Activated T-helper 9 cell treated with anti-CD3 and anti-CD28 coated beads, Interleukin-2, amount 50 U/mL, for 16 hours (primary cell): ENCODE results near the gene TRIM6.
"Not testable (repeated sequence)": the region's sequence is repeated elsewhere in the genome, so short reads cannot be mapped to it uniquely, and the experiment has no call there.

Experiments used
- DNase-seq: peaks from one replicate; pipeline ENCODE4 v3.0.0-alpha.2; 2020; ENCODE audit warnings: low read depth

The TRIM6 gene, protein sequence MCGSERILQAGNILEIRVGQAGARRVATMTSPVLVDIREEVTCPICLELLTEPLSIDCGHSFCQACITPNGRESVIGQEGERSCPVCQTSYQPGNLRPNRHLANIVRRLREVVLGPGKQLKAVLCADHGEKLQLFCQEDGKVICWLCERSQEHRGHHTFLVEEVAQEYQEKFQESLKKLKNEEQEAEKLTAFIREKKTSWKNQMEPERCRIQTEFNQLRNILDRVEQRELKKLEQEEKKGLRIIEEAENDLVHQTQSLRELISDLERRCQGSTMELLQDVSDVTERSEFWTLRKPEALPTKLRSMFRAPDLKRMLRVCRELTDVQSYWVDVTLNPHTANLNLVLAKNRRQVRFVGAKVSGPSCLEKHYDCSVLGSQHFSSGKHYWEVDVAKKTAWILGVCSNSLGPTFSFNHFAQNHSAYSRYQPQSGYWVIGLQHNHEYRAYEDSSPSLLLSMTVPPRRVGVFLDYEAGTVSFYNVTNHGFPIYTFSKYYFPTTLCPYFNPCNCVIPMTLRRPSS

DNA sequence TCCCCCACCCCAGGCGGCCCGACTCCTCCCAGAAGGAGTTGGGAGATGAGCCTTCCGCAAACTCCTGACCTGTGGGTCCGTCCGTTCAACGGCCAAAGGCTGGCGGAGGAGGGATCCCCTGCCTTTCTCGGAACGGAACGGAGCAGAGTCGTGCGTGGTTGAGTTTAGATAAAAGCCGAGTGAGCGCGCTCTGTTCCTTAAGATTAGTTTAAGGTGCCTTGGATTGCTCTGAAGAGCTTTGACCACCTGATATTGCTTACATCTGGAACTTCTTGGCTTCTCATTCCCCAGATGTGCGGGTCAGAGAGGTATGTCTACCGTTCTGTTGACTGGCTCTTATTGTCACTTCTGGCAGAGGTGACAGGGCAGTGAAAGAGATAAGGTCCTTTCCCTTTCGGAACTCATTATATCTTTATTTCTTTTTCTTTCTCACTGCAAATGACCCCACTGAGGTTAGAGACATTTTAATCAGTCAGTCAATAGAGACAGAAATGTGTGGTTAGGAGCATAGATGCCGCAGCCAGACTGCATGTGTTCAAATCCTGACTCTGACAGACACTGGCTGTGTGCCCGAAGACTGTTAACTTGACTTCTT, at the start of gene TRIM6:
TRIM6 (plus strand) TSS at position 31 of the 595 bp plus-strand sequence; CDS start at position 292, 261 bp downstream.
- no peak for DNase-seq

- no peak for DNase-seq
Observed at GRCh38 chr11:5547982-5548381, 48.5 kb upstream of the TRIM6 start.

DNA sequence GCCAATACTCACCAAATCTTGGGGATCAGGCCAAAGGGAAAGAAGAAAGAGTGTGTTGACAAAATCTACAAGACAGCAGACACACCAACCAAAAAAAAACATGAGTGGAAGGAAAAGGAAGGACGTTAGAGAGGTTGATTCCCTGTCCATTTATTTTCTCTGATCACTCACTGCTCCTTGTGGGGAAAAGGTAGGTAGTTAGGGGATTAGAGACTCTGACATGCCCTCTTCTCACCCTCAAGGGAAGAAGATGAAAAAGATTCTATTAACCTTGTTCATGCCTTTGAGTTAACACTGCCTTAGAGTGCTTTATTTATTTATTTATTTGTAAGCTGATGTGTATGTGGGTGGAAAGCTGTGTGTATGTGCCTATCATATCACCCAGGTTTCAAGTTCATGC, 48.0 kb upstream of the TRIM6 start, which contains the start of gene OR52H1:
OR52H1 (minus strand) TSS at position 101 of the 400 bp plus-strand sequence. CDS start 3,035 bp downstream, outside the sequence.
- DNase-seq = no peak

GRCh38 chr11:5550440-5551095, 45.9 kb upstream of the TRIM6 start:
- no peak for DNase-seq

DNA sequence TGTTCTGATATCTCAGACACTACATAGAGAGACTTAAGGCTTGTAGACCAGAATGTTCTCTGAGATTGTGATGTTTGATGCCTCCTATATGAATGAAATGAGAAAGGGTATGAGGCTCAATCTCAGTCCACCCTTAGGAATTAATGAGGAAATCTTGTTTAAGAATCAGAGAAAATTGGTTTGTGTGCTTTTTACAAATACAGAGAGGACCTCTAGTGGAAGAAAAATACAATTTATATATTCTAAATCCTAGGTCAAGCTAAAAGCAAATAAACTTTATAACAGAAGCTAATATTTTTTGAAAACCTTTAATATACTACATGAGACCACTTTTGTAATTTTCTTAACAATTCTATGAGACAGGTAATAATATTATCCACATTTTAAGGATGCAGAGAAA, 43.1 kb upstream of the TRIM6 start:
- DNase-seq = no peak

DNA sequence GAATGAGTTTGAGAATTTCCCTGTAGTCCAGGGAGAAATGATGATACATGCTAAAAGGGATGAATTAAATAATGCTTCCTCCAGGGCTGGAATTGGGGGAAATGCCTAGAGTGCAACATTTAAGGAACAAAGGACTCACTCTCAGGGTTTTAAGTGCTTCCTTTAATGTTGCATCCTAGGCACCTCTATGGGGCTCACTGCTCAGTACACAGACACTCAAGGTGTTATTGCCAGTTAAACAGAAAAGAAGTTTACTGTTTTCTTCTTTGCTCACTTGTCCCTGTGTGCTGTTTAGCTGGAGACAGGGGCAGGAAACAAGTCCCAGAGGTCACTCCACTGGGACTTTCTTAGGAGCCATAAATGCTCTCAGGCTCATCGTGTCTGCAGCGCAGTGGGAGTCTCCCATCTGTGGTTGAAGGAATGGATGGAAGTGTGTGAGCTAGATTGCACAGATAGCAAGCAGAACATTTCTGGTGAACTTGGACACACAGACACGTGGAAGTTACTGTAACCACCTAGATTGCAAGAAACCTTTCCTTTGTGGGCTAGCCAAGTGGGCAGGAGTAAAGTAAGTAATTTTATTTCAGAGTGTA, 39.7 kb upstream of the TRIM6 start:
- no peak for DNase-seq

GRCh38 chr11:5557751-5558150, 38.7 kb upstream of the TRIM6 start:
- DNase-seq = no peak

GRCh38 chr11:5564259-5565019, 32.0 kb upstream of the TRIM6 start:
- no peak for DNase-seq

- DNase-seq = no peak
Observed at GRCh38 chr11:5574654-5575053, 21.8 kb upstream of the TRIM6 start.

- DNase-seq = no peak
Observed at GRCh38 chr11:5575152-5575551, 21.3 kb upstream of the TRIM6 start.

- no peak for DNase-seq
Observed at GRCh38 chr11:5577101-5577500, 19.3 kb upstream of the TRIM6 start.

GRCh38 chr11:5580577-5580976, 15.9 kb upstream of the TRIM6 start, which contains the start of gene OR52B6:
Gene OR52B6 (plus strand): TSS chr11:5580877. CDS start chr11:5580877, 0 bp downstream.
- DNase-seq = no peak

DNA sequence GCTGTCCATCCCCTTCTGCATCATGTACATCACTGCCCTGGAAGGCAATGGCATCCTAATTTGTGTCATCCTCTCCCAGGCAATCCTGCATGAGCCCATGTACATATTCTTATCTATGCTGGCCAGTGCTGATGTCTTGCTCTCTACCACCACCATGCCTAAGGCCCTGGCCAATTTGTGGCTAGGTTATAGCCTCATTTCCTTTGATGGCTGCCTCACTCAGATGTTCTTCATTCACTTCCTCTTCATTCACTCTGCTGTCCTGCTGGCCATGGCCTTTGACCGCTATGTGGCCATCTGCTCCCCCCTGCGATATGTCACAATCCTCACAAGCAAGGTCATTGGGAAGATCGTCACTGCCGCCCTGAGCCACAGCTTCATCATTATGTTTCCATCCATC, 15.4 kb upstream of the TRIM6 start:
- no peak for DNase-seq

GRCh38 chr11:5584458-5584857, 12.0 kb upstream of the TRIM6 start:
- not testable (repeated sequence) for DNase-seq

DNA sequence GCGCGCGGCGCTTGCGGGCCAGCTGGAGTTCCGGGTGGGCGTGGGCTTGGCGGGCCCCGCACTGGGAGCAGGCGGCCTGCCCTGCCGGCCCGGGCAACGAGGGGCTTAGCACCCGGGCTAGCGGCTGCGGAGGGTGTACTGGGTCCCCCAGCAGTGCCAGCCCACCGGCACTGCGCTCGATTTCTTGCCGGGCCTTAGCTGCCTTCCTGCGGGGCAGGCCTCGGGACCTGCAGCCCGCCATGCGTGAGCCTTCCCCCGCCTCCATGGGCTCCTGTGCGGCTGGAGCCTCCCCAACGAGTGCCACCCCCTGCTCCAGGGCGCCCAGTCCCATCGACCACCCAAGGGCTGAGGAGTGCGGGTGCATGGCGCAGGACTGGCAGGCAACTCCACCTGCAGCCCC, 6.5 kb upstream of the TRIM6 start:
- not testable (repeated sequence) for DNase-seq

GRCh38 chr11:5591613-5592012, 4.8 kb upstream of the TRIM6 start:
- no peak for DNase-seq

DNA sequence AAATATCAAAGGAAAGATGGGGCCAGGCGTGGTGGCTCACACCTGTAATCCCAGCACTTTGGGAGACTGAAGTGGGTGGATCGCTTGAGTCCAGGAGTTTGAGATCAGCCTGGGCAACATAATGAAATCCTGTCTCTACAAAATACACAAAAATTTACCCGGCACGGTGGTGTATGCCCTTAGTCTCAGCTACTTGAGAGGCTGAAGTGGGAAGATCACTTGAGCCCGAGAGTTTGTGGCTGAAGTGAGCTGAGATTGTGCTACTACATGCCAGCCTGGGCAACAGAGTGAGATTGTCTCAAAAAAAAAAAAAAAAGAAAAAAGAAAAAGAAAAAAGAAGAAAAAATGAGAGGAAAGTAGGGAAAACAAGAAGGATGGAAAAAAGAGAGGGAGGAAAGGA, 3.8 kb upstream of the TRIM6 start:
- DNase-seq = no peak

GRCh38 chr11:5593146-5593545, 3.3 kb upstream of the TRIM6 start:
- DNase-seq = no peak

GRCh38 chr11:5597953-5598352, 1.5 kb downstream of the TRIM6 start:
- no peak for DNase-seq

GRCh38 chr11:5600374-5600851, 4.0 kb downstream of the TRIM6 start:
- peak; percentile 32 for DNase-seq

GRCh38 chr11:5602791-5603190, 6.4 kb downstream of the TRIM6 start:
- not testable (repeated sequence) for DNase-seq
